ENCODE measurements around the gene SEZ6L. TPM values are rescaled to one million over a fixed set of nuclear protein-coding genes. Genes with fewer than 3 reads are reported as not detected.

SEZ6L gene
- polyA plus RNA-seq, 1 donor from 2014 or later: 31.9 TPM

DNA sequence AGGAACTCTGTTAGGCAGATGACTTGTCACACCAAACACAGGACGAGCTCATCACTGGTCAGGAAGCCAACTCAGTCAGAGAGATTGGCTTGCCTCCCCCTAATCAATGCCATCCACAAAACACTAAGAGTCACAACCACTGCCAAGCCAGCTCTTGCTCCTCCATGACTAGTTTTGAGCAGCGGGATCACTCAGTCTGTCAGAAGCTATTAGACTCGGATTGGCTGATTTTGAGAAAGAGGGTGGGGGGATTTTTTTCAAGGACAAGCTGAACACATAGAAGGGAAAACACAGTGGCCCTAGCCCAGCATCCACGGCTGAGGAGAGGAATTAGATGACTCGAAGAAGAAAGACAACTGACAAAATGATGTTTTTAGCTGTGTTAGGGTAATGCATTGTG lies 55.9 kb downstream of the SEZ6L start:
- Histone ChIP-seq H3K4me2 (ENCODE audit: low read length) (no peak overlapping the region), H3K4me3 (ENCODE audit: low read length) (no peak overlapping the region), H3K9me2 (ENCODE audit: insufficient read depth, low read length) (no peaks in the 10 kb centered on the region), H3K27ac (ENCODE audit: low read length) (no peak overlapping the region), H3K9ac (ENCODE audit: low read length) (no peak overlapping the region), H3K36me3 (ENCODE audit: insufficient read depth, low read length) (no peaks in the 10 kb centered on the region), H3K9me3 (ENCODE audit: low read length) (no peaks in the 10 kb centered on the region), H3K79me2 (replicated peaks; ENCODE audit: insufficient read depth, low read length) (no peaks in the 10 kb centered on the region), H2AFZ (ENCODE audit: low read depth, low read length) (no peak overlapping the region), H3K27me3 (ENCODE audit: insufficient read depth, low read depth, low read length) (no peaks in the 10 kb centered on the region), H4K20me1 (ENCODE audit: insufficient read depth) (no peaks in the 10 kb centered on the region), H3F3A (ENCODE audit: insufficient read depth, low read length, poor library complexity, severe bottlenecking) (no peaks in the 10 kb centered on the region)
- TF ChIP-seq POLR2AphosphoS5 (IDR thresholded peaks at IDR 0.05): no peak
- TF ChIP-seq CTCF (IDR thresholded peaks at IDR 0.05; ENCODE audit: poor library complexity, severe bottlenecking): no peak
- no peak for TF ChIP-seq RAD21 (conservative IDR thresholded peaks at IDR 0.05)
- TF ChIP-seq MXI1 (conservative IDR thresholded peaks at IDR 0.05; ENCODE audit: poor library complexity, severe bottlenecking): no peak
- no peak for TF ChIP-seq EP300 (conservative IDR thresholded peaks at IDR 0.05; ENCODE audit: poor library complexity, severe bottlenecking)
- TF ChIP-seq, protein P1, sequence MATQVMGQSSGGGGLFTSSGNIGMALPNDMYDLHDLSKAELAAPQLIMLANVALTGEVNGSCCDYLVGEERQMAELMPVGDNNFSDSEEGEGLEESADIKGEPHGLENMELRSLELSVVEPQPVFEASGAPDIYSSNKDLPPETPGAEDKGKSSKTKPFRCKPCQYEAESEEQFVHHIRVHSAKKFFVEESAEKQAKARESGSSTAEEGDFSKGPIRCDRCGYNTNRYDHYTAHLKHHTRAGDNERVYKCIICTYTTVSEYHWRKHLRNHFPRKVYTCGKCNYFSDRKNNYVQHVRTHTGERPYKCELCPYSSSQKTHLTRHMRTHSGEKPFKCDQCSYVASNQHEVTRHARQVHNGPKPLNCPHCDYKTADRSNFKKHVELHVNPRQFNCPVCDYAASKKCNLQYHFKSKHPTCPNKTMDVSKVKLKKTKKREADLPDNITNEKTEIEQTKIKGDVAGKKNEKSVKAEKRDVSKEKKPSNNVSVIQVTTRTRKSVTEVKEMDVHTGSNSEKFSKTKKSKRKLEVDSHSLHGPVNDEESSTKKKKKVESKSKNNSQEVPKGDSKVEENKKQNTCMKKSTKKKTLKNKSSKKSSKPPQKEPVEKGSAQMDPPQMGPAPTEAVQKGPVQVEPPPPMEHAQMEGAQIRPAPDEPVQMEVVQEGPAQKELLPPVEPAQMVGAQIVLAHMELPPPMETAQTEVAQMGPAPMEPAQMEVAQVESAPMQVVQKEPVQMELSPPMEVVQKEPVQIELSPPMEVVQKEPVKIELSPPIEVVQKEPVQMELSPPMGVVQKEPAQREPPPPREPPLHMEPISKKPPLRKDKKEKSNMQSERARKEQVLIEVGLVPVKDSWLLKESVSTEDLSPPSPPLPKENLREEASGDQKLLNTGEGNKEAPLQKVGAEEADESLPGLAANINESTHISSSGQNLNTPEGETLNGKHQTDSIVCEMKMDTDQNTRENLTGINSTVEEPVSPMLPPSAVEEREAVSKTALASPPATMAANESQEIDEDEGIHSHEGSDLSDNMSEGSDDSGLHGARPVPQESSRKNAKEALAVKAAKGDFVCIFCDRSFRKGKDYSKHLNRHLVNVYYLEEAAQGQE (IDR thresholded peaks at IDR 0.05; ENCODE audit: borderline replicate concordance): no peak
- no peak for TF ChIP-seq EZH2 (IDR thresholded peaks at IDR 0.05; ENCODE audit: borderline replicate concordance, insufficient read depth, low read length, poor library complexity, severe bottlenecking)
- TF ChIP-seq TAF1 (IDR thresholded peaks at IDR 0.05; ENCODE audit: low read depth): no peak
- no peak for TF ChIP-seq SMC3 (conservative IDR thresholded peaks at IDR 0.05; ENCODE audit: poor library complexity)

GRCh38 chr22:26226538-26227297 lies 57.5 kb downstream of the SEZ6L start:
- H3F3A ChIP-seq (ENCODE audit: insufficient read depth, low read length, poor library complexity, severe bottlenecking): no peaks in the 10 kb centered on the region
- H4K20me1 ChIP-seq (ENCODE audit: insufficient read depth): no peaks in the 10 kb centered on the region
- no peaks in the 10 kb centered on the region for H3K27me3 ChIP-seq (ENCODE audit: insufficient read depth, low read depth, low read length)
- H3K4me2 ChIP-seq (ENCODE audit: low read length): no peak overlapping the region
- H3K79me2 ChIP-seq (replicated peaks; ENCODE audit: insufficient read depth, low read length): no peaks in the 10 kb centered on the region
- H3K27ac ChIP-seq (ENCODE audit: low read length): no peak overlapping the region
- H3K36me3 ChIP-seq (ENCODE audit: insufficient read depth, low read length): no peaks in the 10 kb centered on the region
- no peaks in the 10 kb centered on the region for H3K9me3 ChIP-seq (ENCODE audit: low read length)
- H3K9me2 ChIP-seq (ENCODE audit: insufficient read depth, low read length): no peaks in the 10 kb centered on the region
- H3K4me3 ChIP-seq (ENCODE audit: low read length): no peak overlapping the region
- no peak overlapping the region for H2AFZ ChIP-seq (ENCODE audit: low read depth, low read length)
- TF ChIP-seq, protein P1 (IDR thresholded peaks at IDR 0.05; ENCODE audit: borderline replicate concordance): no peak
- TF ChIP-seq MXI1 (conservative IDR thresholded peaks at IDR 0.05; ENCODE audit: poor library complexity, severe bottlenecking): no peak
- no peak overlapping the region for H3K9ac ChIP-seq (ENCODE audit: low read length)

Measured in neural cell (in vitro differentiated cells).